Stimulated activated CD4-positive, alpha-beta T cell treated with anti-CD3 and anti-CD28 coated beads, Interleukin-15, amount 100 ng/mL, for 1 hour (primary cell): ENCODE results near the gene ARF6.
"Not testable (repeated sequence)": the region's sequence is repeated elsewhere in the genome, so short reads cannot be mapped to it uniquely, and the experiment has no call there.

ENCODE experiments used
- DNase-seq, 2 donors: peaks; one replicate each; pipeline ENCODE4 v3.0.0-alpha.2; 2020; ENCODE audit warnings: low read depth in 1 of 2, low spot score in 1 of 2

ARF6 gene

DNA sequence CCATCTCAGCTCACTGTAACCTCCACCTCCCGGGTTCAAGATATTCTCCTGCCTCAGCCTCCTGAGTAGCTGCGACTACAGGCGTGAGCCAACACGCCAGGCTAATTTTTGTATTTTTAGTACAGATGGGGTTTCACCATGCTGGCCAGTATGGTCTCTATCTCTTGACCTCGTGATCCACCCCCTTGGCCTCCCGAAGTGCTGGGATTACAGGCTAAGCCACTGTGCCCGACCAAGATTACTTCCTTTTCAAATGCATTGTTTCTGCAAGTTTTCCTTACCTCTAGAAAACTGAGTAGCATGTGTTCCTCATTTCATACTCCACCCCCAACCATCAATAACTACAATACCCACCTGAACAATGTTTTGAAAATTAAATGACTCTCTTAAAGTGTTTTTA is 13.1 kb downstream of the ARF6 start:
- no peak for DNase-seq

DNA sequence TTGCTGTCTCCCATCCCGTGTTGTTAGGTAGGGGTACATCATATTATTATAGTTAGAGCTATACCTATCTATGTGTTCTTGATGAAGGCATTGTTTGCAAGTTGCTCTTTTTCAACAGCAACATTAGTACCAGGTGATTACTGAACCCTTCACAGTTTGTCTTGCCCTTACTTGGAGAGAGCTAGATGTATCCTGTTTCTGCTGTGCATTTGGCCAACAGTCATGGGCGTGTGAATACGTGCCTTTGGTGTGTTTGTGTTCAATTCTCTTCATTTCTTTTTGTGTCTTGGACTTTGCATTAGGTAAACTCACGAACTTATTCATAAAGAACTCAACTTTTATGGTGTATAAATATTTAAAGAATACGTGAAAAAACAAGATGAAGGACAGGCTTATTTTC is 14.3 kb downstream of the ARF6 start:
- no peak for DNase-seq

DNA sequence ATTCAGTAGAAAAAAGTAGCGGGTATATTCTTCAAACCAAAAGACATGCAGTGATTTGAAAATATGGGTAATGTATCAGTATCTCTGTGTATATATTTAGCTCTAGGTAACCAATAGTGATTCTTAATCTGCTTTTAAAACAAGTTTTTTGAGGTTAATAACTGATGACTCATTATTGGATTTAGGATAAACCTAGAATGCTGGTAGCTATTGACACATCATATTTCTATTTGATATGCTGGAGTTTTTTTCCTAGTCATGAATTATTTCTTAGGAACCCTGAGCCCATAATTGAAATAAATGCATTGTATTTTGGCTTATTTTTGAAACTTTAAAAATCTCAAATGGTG is 15.5 kb downstream of the ARF6 start:
- DNase-seq, result no peak

GRCh38 chr14:49909016-49909415 is 16.1 kb downstream of the ARF6 start:
- DNase-seq, result no peak

GRCh38 chr14:49915085-49915484 is 22.2 kb downstream of the ARF6 start:
- no peak for DNase-seq

- DNase-seq, result no peak
These were observed 25.8 kb downstream of the ARF6 start for GRCh38 chr14:49918706-49919105.

GRCh38 chr14:49919825-49920659 is 27.2 kb downstream of the ARF6 start:
- no peak for DNase-seq

DNA sequence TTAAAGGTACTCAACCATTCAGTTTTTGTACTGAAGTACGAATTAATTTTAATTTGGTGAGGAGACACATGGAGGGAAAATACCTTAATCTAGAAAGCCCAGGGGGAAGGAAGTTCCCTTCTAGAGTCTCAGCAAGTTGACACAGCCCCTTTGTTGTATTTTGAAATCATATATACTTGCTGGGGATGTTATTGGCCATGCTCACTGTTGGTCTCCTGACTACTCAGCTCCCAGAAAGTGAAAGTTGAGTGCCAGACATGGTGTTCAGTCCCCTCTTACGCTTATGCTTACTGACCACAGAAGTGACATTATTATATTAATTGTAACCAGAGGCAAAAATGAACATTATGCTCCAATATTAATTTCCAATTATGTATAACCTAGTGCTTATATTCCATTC is 28.1 kb downstream of the ARF6 start:
- no peak for DNase-seq

- no peak for DNase-seq
These were observed 28.5 kb downstream of the ARF6 start for GRCh38 chr14:49921401-49921800.

DNA sequence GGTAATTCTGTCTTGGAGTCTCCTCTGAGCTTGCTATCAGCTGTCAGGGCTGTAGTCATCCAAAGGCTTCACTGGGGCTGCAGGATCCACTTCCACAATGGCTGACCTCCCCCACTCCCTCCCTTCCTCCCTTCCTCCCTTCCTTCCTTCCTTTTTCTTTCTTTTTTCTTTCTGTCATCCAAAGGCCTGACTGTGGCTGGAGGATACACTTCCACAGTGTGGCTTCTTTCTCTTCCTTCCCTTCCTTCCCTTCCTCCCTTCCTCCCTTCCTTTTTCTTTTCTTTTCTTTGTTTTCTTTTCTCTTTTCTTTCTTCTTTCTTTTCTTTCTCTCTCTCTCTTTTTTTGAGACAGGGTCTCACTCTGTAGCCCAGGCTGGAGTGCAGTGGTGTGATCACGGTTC is 30.6 kb downstream of the ARF6 start:
- DNase-seq, result no peak

GRCh38 chr14:49923881-49924280 is 31.0 kb downstream of the ARF6 start:
- DNase-seq, result no peak

GRCh38 chr14:49924852-49925251 is 32.0 kb downstream of the ARF6 start:
- DNase-seq, result no peak

DNA sequence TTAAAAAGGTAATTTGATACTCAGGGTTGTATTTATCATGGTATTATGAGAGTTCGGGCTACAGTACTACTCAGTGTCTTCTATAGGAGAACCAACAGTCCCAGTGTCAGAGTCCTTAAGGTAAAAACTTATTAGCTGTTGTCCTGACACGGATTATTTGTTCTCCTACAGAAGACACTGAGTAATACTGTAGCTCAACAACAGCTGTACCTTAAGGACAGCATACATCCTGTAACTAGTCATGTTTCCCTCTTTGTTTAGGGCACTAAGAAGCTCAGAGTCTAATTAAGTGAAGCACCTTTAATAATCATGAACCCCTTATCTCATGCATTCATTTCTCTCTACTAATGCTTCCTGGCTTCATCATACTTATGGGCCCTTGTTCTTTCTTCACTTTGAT is 33.9 kb downstream of the ARF6 start:
- DNase-seq, result no peak

DNA sequence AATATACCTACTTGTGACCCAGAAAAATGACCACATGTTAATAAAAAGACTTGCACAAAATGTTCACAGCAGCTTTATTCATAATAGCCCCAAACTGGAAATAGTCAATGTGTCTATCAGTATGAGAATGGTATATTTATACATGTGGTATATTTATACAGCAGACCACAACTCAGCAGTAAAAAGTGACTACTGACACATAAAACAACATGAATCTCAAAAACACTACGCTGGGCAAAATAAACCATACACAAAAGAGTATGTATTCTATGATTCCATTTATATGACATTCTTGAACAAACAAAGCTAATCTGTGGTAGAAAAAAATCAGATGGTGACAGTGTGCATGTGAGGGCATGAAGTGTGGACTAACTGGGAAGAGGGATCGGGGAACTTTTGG is 35.1 kb downstream of the ARF6 start:
- no peak for DNase-seq

DNA sequence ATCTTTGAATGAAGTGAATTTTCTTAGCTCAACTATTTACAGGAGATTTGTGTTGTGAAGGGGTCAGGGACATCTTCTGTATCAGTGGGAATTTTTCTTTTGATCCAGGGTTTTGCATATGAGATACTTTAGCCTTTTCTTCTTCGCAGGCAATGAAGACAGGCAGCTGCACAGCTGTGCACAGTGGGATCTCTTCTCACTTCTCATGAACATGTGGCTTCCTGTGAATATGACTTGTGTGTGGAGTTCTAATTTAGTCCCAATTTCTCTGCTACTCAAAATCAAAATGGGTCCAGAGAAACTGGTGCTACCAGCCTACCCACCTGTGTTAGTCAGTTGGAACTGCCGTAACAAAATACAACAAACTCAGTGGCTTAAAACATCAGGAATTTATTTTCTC is 37.8 kb downstream of the ARF6 start:
- no peak for DNase-seq

DNA sequence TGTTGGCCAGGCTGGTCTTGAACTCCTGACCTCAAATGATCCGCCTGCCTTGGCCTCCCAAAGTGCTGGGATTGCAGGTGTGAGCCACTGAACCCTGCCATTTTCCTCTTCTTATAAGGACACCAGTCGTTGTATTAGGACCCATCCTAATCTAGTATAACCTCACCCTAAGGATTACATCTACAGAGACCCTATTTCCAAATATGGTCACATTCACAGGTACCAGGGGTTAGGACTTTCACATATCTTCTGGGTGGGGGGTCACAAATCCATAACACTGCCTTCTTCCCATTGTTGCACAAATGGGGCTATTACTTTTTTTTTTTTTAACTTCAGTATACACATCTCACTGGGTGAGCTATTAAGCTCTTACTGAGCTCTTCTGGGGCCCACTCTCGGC is 38.6 kb downstream of the ARF6 start:
- DNase-seq, result no peak

- no peak for DNase-seq
These were observed 40.2 kb downstream of the ARF6 start for GRCh38 chr14:49933128-49933527.

DNA sequence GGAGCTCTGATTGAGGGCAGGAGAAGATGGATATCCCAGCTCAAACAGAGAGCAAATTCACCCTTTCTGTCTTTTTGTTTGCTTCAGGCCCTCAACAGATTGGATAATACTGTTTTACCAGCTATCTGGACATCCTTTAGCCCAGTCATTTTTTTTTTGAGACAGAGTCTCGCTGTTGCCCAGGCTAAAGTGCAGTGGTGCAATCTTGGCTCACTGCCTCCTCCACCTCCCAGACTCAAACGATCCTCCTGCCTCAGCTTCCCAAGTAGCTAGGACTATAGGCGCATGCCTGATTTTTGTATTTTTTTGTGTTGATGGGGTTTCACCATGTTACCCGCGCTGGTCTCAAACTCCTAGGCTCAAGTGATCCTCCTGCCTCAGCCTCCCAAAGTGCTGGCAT is 40.8 kb downstream of the ARF6 start:
- no peak for DNase-seq

DNA sequence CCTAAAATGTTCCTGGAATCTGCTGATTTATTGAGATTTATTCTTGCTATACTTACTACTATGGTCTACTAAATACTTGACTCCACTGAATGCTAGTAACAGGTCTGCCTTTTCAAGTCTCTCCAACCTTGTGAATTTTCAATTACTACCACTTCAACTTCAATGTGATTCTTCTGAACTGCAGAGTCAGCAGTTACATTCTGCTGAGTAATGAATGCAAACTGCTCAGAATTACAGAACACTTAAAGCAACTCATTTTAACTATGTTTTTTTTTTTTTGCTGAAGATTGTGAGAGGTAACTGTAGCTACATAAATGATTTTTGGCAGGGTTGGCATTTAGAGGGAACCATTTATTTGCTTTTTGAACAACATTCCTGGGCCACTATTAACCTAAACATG is 41.8 kb downstream of the ARF6 start:
- DNase-seq, result no peak

DNA sequence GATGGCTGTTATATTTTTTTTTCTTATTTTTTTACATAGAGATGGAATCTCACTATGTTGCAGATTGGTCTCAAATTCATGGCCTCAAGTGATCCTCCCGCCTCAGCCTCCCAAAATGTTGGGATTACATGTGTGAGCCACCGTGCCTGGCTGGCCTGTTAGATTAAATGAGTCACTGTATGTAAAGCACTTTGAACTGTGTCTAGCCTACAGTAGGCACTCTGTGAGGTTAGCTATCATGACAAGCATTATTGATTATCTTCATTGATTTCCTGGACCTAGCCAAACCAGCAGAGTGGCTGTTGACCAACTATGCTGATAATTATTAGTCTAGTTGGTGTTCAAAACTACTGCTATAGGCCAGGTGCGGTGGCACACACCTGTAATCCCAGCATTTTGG is 42.6 kb downstream of the ARF6 start:
- DNase-seq, result no peak

DNA sequence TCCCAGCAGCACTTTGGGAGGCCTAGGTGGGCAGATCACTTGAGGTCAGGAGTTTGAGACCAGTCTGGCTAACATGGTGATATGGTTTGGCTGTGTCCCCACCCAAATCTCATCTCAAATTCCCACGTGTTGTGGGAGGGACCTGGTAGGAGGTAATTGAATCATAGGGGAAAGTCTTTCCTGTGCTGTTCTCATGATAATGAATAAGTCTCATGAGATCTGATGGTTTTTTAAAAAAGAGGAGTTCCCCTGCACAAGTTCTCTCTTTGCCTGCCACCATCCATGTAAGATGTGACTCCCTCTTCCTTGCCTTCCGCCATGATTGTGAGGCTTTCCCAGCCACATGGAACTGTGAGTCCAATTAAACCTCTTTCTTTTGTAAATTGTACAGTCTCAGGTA is 43.4 kb downstream of the ARF6 start:
- not testable (repeated sequence) for DNase-seq

DNA sequence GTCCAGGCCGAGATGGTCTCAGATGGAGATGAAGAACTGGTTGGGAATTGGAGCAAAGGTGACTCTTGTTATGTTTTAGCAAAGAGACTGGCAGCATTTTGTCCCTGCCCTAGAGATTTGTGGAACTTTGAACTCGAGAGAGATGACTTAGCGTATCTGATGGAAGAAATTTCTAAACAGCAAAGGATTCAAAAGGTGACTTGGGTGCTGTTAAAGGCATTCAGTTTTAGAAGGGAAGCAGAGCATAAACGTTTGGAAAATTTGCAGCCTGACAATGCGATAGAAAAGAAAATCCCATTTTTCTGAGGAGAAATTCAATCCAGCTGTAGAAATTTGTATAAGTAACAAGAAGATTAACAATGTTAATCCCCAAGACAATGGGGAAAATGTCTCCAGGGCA is 44.0 kb downstream of the ARF6 start:
- DNase-seq, result not testable (repeated sequence)

DNA sequence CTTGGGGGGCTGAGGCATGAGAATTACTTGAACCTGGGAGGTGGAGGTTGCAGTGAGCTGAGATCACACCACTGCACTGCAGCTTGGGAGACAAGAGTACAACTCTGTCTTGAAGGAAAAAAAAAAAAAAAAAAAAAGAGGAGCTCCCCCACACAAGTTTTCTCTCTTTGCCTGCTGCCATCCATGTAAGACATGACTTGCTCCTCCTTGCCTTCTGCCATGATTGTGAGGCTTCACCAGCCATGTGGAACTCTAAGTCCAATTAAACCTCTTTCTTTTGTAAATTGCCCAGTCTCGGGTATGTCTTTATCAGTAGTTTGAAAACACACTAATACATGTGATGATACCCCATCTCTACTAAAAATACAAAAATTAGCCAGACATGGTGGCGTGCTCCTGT is 46.3 kb downstream of the ARF6 start:
- not testable (repeated sequence) for DNase-seq
